K562 (cell line): ENCODE measurements around the gene SEMA3C.

Experiments
- CHD4 ChIP-seq: fragments of 200-600 bp; sonication (generic); IDR thresholded peaks from 3 replicates; pipeline ENCODE4 v1.6.1; 2012; ENCODE audit warnings: low read depth, mild to moderate bottlenecking, mixed read lengths, low read length, inconsistent platforms; ENCODE audit not compliant: insufficient read depth, insufficient replicate concordance, poor library complexity, severe bottlenecking
- CLOCK ChIP-seq: fragments of 250-450 bp; sonication (Bioruptor Pico); IDR thresholded peaks from 2 replicates; pipeline ENCODE4 v1.4.0; 2020; ENCODE audit warnings: mild to moderate bottlenecking, moderate library complexity, borderline replicate concordance
- PRMT5 ChIP-seq: sonication (generic); formaldehyde crosslinking; IDR thresholded peaks from 2 replicates; pipeline ENCODE4 v1.5.0; 2020; ENCODE audit warnings: missing genetic modification reagents
- XRCC4 ChIP-seq: IDR thresholded peaks from one replicate; pipeline ENCODE4 v1.6.1; 2011; ENCODE audit not compliant: insufficient read depth, insufficient read length; ENCODE audit errors: extremely low read depth
- TF ChIP-seq, protein P1 (sequence below): sonication (generic); formaldehyde crosslinking; IDR thresholded peaks from 2 replicates; pipeline ENCODE4 v1.8.1; 2023; ENCODE audit warnings: mild to moderate bottlenecking, missing genetic modification reagents
- TF ChIP-seq, protein P2 (sequence below), 3 experiments: IDR thresholded peaks in 2 of 3; conservative IDR thresholded peaks in 1 of 3; 2 replicates each; pipeline ENCODE4 v1.5.1; 2011 to 2012; ENCODE audit warnings: low read length in 3 of 3, mild to moderate bottlenecking in 3 of 3, control low read depth in 2 of 3, improper control_type of control experiment in 1 of 3, inconsistent platforms in 1 of 3, low read depth in 1 of 3, mixed read lengths in 1 of 3, moderate library complexity in 1 of 3; ENCODE audit not compliant: insufficient read depth in 2 of 3
- TF ChIP-seq, protein P3 (sequence below): fragments of 150-350 bp; conservative IDR thresholded peaks from 2 replicates; pipeline ENCODE4 v1.6.1; 2014; ENCODE audit warnings: low read length

GRCh38 chr7:80771523-80771922 is 147.3 kb downstream of the SEMA3C start:
- TF ChIP-seq, protein P1, sequence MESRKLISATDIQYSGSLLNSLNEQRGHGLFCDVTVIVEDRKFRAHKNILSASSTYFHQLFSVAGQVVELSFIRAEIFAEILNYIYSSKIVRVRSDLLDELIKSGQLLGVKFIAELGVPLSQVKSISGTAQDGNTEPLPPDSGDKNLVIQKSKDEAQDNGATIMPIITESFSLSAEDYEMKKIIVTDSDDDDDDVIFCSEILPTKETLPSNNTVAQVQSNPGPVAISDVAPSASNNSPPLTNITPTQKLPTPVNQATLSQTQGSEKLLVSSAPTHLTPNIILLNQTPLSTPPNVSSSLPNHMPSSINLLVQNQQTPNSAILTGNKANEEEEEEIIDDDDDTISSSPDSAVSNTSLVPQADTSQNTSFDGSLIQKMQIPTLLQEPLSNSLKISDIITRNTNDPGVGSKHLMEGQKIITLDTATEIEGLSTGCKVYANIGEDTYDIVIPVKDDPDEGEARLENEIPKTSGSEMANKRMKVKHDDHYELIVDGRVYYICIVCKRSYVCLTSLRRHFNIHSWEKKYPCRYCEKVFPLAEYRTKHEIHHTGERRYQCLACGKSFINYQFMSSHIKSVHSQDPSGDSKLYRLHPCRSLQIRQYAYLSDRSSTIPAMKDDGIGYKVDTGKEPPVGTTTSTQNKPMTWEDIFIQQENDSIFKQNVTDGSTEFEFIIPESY (CRISPR knock-in tag), result no peak
- TF ChIP-seq PRMT5 (CRISPR knock-in tag) (no peak), CLOCK (CRISPR knock-in tag) (no peak), CHD4 (no peak), XRCC4 (no peak)
- TF ChIP-seq, protein P2, sequence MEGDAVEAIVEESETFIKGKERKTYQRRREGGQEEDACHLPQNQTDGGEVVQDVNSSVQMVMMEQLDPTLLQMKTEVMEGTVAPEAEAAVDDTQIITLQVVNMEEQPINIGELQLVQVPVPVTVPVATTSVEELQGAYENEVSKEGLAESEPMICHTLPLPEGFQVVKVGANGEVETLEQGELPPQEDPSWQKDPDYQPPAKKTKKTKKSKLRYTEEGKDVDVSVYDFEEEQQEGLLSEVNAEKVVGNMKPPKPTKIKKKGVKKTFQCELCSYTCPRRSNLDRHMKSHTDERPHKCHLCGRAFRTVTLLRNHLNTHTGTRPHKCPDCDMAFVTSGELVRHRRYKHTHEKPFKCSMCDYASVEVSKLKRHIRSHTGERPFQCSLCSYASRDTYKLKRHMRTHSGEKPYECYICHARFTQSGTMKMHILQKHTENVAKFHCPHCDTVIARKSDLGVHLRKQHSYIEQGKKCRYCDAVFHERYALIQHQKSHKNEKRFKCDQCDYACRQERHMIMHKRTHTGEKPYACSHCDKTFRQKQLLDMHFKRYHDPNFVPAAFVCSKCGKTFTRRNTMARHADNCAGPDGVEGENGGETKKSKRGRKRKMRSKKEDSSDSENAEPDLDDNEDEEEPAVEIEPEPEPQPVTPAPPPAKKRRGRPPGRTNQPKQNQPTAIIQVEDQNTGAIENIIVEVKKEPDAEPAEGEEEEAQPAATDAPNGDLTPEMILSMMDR (IDR thresholded peaks at IDR 0.05 in 2 of 3, conservative IDR thresholded peaks at IDR 0.05 in 1 of 3; ENCODE audit: insufficient read depth in 2 of 3, low read depth in 1 of 3, low read length in 3 of 3), result no peak
- TF ChIP-seq, protein P3, sequence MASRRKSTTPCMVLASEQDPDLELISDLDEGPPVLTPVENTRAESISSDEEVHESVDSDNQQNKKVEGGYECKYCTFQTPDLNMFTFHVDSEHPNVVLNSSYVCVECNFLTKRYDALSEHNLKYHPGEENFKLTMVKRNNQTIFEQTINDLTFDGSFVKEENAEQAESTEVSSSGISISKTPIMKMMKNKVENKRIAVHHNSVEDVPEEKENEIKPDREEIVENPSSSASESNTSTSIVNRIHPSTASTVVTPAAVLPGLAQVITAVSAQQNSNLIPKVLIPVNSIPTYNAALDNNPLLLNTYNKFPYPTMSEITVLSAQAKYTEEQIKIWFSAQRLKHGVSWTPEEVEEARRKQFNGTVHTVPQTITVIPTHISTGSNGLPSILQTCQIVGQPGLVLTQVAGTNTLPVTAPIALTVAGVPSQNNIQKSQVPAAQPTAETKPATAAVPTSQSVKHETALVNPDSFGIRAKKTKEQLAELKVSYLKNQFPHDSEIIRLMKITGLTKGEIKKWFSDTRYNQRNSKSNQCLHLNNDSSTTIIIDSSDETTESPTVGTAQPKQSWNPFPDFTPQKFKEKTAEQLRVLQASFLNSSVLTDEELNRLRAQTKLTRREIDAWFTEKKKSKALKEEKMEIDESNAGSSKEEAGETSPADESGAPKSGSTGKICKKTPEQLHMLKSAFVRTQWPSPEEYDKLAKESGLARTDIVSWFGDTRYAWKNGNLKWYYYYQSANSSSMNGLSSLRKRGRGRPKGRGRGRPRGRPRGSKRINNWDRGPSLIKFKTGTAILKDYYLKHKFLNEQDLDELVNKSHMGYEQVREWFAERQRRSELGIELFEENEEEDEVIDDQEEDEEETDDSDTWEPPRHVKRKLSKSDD, result no peak
